HG03469 (cell line): ENCODE measurements around the gene GPR139.

ENCODE experiments used
- ATAC-seq: cut with Tn5 transposase; IDR thresholded peaks from one replicate; pipeline ENCODE4 v1.9.1; 2021; ENCODE audit warnings: mild to moderate bottlenecking, moderate library complexity, moderate number of reproducible peaks; ENCODE audit not compliant: unreplicated experiment

Gene GPR139

DNA sequence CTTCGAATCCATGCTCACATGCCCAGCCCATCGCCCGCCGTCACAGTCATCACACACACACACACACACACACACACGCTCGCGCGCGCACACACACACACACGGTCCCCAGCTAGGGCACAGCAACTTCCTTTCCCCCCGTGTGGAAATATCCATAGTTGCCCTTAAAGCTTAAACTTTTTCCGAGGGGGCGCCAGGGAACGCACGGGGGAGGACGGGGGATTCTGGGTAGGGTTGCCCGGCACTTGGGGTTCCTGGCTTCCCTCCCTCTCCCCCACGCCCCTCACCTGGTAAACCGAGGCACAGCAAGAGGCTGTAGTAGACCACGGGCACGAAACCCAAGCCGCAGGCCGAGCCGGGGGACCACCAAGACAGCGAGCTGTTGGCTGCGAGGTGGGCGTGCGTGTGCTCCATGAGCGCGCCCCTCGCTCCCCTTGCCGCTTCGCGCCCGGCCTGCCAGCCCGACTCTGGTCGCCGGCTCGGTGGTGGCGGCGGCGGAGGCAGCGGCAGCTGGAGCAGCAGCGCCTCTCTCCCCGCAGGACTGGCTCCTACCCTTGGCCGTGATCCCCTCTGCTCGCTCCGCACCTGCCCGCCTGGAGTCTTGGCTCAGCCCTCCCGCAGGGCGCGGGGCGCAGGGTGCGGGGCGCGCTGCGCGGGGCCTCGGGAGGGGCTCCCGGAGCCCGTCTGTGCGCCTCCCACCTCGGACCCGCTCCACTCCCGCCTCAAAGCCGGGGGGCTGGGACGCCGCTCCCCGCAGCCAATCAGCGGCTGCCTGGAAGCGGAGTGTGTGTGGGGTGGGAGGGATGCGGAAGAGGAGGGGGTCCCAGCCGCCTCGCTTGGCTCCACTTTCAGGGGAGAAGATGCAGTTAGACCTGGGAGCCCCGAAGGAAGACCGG, at the start of gene GPR139:
Gene GPR139 (minus strand): TSS at position 688 of the 896 bp plus-strand sequence. CDS start 274 bp downstream, at position 414.
- no peak for ATAC-seq

DNA sequence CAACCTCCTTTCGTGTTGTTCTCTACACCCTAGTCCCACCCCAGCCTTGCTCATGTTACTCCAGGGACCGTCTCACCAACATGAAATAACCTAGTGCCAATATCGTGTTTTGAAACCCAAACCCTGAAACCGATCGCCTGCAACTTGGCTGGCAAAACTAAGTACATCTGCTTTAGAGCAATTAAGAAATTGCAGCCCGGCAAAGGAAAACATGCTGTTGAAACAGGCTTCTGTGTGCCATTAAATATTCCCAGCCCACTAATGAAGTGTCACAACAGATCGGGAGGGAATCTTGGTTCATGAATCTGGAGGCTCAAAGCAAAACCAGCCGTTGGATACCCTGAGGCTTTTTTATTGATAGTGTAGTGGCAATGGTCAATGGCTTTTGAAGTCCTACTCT, 48.3 kb upstream of the GPR139 start:
- no peak for ATAC-seq

DNA sequence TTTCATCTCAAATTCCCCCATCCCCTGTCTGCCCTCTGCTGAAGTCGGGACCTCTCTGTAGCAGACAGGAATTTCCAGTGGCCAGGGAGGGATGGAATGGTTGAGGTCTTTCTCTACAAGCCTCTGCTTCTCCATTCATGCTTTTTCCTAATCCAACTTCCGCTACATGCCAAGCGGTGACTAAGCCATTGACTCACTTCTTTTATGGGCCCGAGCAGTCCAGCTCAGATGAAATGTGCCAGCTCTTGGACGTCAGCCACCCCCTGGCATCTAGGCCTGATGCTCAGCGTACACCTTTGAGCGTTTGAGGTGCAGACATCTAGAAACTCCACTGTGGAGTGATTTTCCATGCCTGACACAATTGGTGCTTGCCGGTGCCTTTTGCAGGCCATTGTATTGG, 40.7 kb upstream of the GPR139 start:
- ATAC-seq: no peak

DNA sequence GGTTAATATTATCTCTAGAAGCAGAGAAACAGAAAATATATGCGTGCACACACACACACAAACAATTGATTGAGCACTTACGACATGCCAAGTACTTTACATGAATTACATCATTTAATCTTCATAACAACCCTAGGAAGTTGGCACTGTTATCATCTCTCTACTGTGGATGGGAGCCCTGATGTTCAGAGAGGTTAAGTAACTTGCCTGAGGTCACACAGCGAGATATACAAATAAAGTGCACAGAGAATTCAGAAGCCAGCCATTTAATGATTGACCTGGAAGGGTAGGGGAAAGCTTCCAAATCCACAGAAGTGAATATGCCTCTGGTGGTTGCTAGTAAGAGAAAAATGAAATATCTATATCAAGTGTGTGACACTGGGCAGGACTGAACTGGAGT, 37.5 kb upstream of the GPR139 start:
- no peak for ATAC-seq

DNA sequence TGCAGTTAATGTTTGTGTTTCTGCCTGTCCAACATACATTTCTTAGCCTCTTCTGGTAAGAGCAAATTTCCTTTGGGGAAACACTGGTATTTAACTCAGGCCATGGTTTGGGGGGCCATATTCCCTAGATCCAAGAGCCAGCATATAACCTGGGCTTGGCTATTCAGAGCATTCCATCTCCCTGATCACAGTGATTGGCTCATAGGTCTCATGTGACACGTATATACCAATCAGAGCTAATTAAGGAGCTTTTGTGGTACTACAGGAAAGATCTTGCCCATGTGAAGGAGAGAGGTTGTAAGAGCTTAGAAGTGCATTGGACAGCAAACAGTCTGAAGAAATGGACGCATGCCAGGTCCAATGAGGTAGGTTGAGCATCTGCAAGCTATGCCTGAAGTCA, 33.4 kb upstream of the GPR139 start:
- no peak for ATAC-seq

DNA sequence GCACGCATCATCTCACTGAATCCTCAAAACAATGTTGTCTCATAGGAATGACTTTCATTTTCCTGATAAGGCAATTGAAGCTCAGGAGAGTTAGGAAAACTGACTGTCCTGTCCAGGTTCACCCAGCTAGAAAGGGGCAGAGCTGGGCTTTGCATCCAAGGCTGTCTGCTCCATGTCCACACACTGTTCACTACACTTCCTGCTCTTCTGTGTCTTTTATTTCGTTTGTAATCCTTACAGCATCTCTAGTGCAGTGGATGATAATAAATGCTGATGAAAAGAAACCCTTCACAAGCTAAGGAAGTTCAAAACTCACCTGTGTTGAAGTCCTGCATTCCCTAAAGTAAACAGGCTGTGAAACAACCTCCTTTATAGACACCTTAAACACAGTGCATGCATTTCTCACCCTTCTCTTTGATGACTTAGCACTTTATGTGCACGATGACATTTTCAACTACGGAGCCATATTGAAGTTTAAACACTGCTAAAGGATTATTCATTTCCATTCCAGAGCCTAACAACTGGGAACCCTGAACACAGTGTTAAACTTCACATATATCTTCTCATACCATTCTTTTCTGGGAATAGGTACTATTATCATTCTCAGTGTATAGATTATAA, 31.0 kb upstream of the GPR139 start:
- no peak for ATAC-seq

DNA sequence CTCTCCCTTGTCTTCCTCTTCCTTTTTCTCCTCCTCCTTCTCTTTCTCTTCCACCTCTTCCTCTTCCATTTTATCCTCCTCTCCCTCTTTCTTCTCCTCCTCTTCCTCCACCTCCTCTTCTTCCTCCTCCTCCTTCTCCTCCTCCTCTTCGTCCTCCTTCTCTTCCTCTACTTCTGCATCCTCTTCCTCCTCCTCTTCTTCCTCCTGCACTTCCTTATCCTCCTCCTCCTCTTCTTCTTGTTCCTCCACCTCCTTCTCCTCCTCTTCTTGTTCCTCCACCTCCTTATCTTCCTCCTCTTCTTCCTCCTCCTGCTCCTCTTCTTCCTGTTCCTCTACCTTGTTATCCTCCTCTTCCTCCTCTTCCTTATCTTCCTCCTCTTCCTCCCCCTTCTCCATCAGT, 28.8 kb upstream of the GPR139 start:
- ATAC-seq: no peak

DNA sequence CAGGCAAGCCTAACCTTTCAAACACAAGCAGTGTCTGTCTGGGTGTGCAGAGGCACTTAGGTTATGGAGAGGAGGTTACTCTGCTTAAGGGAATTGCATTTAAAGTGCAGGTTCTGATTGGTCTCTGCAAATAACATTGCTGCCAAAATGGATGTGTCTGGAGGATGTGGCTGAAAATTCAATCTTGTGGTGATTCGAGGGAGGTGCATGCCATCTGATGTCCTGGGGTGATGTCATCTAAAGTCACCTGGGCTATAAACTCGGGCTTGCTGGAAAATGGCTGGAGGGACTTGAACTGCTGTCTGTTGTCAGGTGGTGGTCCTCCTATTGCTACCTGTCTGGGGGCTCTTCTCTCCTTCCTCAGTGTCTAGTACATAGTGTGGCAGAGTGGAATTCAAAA, 28.3 kb upstream of the GPR139 start:
- no peak for ATAC-seq

DNA sequence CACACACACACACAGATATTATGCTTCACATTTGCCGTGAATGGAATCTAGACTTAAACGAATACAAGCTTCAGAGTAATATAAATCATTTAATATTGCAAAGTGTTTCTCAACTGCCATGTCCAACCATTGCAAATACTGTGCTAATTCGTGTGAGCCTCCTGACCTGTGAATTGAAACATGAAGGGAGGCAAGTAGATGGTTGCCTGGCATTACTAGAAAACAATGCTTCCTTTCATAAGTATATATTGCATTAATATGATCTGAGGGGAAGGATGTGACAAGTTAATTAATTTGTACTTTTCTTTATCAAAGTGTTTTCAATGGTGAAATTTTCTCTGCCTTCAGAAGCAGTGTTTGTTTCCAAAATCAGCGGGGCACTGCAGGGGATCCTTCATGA, 25.7 kb upstream of the GPR139 start:
- ATAC-seq: no peak

DNA sequence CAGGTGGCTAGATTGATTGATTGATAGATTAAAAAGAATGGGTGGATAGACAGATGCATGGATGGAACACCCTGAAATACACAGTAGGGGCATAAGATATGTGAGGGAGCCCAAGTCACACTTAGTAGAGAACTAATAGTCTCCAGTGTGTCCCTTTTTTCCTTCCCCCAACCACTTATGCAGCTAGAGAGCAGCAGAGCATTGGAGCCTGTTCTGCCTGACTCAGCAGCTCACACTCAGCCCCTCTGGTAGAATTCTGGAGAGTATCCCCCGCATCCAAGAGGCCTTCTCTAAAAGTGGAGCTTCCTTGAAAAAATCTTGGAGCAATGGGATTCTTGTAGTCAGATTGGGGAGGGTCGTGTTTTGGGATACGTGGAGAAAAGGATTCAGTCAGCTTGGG, 20.5 kb upstream of the GPR139 start:
- ATAC-seq: no peak

DNA sequence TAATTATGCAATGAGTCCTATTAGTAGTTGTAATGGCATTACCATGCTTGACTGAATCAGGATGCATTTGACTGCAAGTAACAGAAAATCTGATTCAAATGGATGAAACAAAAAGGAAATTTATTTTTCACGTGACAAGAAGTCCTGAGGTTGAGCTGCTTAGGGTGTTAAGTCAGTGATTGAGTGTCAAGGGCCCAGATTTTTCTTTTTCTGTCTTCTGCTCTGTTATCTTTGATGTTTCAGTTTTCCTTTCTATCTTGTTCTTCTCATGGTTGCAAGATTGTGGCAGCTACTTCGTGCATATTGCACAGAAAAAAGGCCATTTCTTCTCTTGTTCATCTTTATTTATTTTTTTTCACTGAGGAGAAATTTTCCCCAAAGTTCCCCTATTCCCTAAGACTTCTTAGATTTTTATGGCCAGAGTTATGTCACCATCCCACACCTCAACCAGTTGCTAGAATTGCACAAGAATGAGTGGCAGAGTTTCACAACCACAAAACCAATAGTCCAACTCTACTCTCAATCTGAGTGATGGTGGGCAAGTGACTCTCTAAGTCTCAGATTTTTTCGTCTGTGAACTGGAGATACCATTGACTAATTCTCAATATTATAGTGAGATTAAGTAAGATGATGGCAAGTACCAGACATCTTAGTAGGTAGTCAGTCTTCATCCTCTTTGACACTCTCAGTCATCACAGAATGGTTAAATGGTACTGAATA, 15.7 kb upstream of the GPR139 start:
- no peak for ATAC-seq

DNA sequence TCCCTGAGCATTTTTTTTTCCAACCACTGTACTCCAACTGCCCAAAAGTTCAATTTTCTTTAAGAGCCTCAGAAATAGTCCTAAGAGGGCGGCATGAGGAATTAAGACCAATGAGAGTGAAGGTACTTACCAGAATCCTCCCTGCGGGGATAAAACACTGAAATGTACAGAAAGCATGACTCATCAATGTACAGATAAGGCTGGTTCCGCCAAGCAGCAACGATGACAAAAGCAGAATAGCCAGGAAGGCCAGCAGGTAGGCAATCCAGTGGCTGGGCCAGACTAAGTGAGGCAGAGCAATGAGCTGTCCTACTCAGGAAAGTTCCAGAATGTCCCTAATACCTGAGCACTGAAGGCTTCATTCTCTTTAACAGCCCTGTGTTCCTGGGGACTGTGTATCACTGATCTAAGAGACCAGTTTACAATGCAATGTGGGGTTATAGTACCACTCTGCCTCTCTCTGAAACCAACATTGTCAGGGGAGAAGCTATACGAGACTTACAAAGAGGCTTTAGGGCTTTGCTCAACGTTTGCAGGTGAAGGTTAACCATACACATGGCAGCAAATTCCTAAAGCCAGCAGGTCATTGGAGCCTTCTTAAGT, 11.0 kb upstream of the GPR139 start:
- no peak for ATAC-seq

DNA sequence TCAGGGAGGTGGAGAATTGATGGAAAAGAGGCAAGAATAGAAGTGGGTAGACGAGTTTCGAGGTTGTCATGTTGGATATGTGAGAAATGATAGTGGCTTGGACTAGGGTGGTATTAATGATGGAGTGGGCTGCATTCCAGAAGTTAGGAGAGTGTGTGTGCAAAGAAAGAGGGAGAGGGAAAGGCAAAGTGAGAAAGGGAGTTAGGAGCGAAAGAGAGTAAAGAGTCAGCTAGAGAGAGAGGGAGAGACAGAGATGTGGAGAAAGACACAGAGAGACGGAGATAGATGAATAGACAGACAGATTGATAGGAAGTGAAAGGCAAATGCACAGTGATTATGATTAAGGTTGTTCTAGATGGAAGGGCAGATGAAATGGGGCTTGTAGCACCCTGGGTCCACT, 5.4 kb upstream of the GPR139 start:
- no peak for ATAC-seq

DNA sequence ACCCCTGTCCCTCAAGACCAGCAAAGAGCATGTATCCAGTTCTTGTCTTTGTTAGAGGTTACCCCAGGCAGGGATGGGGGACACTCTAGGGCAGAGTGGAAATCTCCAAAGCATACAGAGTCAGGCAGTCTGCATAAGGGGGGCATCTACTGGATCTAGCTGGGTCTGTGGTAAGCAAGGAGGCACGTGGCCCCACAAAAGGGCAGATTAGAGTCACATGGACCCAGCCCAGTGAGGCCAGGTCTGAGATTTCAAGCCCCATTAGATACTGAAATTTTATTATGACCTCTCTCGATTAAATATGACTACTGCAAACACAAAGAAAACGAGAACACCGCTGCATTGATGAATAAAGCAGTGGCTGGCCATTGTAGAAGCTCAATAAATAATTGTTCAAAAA, 1.6 kb upstream of the GPR139 start:
- no peak for ATAC-seq

DNA sequence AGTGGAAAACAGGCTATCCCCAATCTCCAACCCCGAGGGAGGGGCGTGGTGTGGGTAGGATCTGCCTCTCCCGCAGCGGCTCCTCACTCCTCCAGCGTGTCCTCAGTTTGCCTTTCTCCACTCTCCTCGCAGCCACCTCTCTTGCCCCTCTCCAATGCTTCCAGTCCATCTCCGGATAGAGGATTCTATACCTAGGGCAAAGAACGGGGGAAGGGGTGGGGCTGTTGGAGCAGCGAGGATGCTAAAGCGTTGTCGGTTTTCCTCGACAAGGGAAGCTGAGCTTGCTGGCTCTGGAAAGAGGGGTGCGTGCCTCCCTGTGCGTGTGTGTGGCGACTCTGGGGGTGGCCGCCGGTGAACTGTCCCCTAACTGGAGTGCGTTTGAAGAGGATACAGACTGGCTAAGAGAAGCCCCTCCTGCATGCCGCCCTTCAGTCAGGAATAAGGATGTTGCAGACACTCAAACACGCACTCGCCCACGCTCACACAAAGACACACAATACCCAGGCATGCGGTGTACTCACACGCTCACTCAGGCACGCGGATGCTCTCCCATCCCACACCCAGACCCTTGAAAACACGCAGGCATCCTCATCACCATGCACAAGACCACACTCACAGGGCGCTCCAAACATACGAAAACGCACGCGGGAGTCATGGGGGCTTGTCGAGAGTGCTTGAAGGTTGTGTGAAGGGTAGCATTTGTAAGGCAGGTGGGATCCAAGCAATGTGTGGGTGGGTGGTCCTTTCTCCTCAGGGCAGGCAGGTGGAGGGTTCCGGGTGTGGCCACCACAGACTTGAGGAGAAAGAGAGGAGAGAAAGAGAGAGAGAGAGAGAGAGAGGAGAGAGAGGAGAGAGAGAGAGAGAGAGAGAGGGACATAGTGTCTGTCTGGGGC, 655 bp upstream of the GPR139 start:
- no peak for ATAC-seq

DNA sequence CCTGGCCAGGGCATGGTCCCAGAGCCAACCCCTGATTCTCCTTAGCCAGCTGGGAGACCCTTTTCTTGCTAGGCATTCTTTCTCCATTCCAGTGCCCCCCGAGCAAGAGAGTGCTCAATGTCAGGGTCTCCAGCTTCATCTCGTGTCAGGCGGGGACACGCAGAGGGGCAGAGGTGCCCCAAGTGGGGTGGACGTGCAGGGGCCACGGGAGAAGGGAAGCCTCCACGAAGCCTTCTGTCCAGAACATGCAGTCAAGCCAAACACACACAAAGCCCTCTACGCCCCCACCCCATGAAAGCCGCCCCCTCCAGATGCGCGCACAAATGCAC, 852 bp downstream of the GPR139 start:
- no peak for ATAC-seq

DNA sequence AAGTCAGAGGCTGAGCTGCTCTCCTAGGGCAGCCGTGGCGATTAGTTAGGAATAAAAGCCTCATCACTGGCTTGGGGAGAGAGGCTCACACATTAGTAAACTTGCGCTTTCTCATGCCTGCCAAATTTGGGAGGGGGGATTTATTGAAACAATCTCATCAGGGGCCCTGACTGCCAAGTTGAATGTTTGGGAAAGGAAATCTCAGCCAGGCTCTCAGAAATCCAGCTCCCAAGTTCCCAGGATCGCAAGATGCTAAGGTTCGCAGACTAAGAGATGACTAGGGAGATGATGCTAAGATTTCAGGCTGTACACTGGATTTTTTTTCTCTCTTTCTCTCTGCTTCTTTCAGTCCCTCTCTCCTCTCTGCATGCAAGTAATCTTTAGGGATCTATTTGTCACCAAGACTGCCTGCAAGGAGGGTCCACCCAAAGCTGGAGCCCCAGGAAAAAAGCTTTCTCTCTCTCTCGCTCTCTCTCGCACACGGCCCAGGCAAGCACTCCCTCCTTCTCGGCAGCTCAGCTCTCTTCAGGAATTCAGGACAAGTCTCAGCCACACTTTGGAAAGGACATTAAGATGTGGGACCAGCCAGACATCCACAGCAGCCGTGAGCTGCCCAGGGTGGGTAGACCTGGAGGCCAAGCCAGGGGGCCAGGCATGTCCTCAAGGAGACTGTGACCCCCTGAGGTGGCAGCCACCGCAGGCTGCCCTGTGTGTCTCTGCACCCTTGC, 1.4 kb downstream of the GPR139 start:
- no peak for ATAC-seq

DNA sequence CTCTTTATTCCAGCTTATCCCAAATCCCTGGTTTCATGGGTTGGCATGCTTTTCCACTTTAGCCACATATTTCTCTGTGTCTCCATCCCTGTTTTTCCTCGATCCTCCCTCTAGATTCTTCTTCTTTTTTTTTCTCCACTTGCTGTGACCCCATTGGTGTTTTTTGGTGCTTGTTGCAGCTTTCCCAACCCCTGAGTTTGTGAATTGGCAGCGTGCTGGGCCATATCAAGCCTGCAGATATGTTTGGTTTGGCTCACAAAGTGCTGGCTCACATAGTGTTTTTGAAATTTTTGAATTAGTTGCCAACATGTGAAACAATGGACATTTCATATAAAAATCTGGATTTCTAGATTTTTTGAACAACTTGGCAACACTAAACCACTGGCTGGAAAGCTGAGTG, 8.8 kb downstream of the GPR139 start:
- ATAC-seq: no peak

DNA sequence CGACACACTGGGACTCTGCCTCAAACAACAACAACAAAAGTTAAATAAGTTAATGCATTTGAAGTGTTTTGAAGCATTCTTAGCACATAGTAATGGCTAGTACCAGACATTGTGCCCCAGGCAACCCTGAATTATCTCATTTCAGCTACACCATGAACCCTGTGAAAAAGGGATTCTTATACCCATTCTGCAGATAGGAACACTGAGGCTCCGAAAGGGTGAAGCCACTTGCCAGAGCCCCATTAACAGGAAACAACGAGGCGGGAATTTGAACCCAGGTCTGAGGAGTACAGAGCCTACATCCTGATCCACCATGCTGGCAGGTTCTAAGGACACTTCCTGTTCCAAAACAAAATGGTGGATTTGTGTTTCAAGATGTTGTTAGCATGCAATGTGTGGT, 9.2 kb downstream of the GPR139 start:
- no peak for ATAC-seq

DNA sequence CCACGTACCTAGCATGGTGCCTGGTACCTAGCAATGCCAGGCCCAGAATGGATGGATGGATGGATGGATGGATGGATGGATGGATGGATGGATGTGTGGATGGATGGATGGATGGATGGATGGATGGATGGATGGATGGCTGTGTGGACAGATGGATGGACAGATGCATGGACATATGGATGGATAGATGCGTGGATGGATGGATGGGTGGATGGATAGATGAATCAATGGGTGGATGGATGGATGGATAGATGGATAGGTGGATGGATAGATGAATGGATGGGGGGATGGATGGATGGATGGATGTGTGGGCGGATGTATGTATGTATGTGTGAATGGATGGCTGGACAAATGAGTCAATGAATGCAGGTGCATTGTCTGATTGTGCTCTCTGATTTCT, 12.6 kb downstream of the GPR139 start:
- ATAC-seq: no peak
